ENCODE data around the gene PSMD6.

- TF ChIP-seq CTCF (IDR thresholded peaks at IDR 0.05) = no peak
- TF ChIP-seq POLR2AphosphoS5 (IDR thresholded peaks at IDR 0.05) = no peak
Measured at GRCh38 chr3:64056606-64057180, 33.4 kb upstream of the PSMD6 start.

Measured in breast epithelium (tissue), 3 donors.